Esophagus mucosa (tissue), 1 donor: Measurements from ENCODE around the gene CEP350. TPM values are rescaled to one million over a fixed set of nuclear protein-coding genes. Genes with fewer than 3 reads are reported as not detected.

Experiments
- ATAC-seq: fragments of 200-7000 bp; cut with Tn5 transposase; one replicate; pipeline ENCODE4 v1.9.1; 2020
- total RNA-seq: library from RNA; stranded (reverse); gene quantifications from one replicate; pipeline ENCODE4 v1.2.4, GENCODE V29; 2023
- donor health status: DM: yes; HTN: yes; CAD: no.

CEP350 gene, protein sequence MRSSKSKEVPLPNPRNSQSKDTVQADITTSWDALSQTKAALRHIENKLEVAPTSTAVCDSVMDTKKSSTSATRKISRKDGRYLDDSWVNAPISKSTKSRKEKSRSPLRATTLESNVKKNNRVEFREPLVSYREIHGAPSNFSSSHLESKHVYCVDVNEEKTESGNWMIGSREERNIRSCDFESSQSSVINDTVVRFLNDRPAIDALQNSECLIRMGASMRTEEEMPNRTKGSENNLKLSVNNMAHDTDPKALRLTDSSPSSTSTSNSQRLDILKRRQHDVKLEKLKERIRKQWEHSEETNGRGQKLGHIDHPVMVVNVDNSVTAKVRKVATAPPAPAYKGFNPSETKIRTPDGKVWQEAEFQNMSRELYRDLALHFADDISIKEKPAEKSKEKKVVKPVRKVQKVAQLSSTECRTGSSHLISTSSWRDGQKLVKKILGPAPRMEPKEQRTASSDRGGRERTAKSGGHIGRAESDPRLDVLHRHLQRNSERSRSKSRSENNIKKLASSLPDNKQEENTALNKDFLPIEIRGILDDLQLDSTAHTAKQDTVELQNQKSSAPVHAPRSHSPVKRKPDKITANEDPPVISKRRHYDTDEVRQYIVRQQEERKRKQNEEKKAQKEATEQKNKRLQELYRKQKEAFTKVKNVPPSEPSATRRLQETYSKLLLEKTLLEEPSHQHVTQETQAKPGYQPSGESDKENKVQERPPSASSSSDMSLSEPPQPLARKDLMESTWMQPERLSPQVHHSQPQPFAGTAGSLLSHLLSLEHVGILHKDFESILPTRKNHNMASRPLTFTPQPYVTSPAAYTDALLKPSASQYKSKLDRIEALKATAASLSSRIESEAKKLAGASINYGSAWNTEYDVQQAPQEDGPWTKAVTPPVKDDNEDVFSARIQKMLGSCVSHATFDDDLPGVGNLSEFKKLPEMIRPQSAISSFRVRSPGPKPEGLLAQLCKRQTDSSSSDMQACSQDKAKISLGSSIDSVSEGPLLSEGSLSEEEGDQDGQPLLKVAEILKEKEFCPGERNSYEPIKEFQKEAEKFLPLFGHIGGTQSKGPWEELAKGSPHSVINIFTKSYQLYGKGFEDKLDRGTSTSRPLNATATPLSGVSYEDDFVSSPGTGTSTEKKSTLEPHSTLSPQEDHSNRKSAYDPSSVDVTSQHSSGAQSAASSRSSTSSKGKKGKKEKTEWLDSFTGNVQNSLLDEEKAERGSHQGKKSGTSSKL (N-terminal part only)
- total RNA-seq: 35.1 TPM

DNA sequence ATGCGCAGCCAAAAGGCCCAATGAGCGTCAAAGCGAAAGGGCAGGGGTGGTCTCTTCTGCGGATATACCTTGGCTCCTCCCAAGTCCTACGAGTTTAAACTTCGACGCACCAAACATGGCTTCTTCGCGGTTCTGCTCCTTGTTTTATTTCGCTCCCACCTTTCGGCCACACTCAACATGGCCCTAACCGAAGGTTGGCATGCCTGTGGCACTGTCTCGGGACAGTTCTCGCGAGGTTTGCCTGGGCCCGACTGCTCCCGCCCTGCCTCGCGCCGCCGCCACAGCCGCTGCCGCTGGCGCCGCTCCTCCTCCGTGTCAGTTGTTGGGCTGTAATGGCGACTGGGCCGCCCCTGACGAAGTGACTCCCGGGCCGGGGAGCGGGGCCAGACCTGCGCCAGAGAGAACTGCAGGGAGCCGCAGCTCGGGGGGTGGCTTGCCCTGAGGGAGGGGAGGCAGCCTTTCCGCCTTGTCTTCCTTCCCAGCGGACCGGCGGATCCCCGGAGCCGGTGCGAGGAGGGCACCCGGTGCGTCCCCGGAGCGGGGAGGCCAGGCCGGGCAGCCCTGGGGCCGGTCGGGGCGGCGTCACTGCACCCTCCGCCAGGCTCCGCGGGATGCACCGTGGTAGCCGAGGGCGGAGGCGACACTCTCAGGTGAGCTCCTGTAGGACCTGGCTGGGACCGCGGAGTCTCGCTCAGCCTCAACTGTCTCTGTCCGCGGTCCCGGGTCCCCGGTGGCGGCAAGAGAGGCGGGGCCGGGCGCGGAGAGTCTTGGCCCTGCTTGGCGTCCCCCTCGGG lies at the start of gene CEP350:
Gene CEP350, plus strand, starts transcription at position 318 of the 794 bp plus-strand sequence. CDS start 31,372 bp downstream, outside the sequence.
- ATAC-seq: peak; percentile 99

DNA sequence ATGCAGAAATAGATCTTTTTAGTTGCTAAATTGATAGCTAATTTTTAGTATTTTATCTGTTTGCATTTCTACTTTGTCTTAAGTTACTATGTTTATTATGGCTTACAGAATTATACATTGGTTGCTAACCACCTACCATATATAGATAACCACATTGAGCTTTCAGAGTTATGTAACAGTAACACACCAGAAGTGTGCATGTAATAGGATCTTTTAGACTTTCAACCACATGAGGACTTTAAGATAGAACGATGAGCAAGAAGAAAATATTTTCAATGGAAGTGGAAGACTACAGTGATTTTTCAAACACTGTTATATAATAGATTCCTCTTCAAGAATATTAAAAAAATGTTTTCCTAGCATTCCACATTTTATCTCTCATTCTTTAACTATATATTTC lies 43.7 kb upstream of the CEP350 start:
- no peak for ATAC-seq

DNA sequence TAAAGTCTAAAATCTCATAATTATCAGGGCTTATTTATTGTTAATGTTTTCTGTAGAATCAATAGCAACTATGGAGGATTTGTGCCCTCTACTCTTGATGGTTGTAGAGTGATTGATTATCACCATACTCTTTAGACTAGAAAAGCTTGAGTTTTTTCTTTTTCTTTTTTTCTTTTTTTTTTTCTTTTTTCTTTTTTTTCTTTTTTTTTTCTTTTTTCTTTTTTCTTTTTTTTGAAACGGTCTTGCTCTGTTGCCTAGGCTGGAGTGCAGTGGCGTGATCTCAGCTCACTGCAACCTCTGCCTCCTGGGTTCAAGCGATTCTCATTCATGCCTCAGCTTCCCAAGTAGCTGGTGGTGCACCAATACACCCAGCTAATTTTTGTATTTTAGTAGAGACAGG lies 42.8 kb upstream of the CEP350 start:
- no peak for ATAC-seq

DNA sequence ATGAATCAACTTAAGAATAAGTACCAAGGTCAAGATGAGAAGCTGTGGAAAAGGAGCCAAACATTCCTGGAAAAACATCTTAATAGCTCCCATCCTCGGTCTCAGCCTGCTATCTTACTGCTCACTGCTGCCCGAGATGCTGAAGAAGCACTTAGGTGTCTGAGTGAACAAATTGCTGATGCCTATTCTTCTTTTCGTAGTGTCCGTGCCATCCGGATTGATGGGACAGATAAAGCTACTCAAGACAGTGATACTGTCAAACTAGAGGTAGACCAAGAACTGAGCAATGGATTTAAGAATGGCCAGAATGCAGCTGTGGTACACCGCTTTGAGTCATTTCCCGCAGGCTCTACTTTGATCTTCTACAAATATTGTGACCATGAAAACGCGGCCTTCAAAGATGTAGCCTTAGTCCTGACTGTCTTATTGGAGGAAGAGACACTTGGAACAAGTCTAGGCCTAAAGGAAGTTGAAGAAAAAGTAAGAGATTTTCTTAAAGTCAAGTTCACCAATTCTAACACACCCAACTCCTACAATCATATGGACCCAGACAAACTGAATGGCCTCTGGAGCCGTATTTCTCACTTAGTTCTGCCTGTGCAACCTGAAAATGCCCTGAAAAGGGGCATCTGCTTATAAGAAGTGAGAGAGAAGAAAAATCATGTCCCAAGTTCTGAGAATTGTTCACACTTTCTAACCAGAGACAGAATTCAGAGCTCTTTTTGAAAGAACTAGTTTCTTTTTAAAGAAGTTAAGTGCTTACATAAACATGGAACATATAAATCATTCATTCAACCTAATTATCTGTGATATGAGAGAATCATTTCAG lies 36.8 kb upstream of the CEP350 start:
- no peak for ATAC-seq

DNA sequence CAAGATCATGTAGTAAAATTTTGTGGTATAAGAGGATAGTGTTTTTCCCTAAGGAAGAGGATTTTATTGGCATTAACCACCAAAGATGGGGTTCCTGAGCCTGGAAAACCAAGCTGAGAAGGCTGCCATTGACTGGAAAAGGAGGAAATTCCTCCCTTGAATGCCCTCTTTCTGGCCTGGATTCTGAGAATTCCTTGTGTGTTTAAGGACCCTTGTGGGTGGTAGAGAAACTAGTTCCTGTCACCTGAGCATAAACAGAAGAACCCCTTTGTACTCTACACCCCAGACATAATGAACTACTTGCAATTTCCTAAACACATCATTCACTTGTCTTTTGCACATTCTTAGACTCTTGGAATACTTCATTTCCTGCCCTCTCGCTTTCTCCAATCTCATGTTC lies 33.1 kb upstream of the CEP350 start:
- ATAC-seq: no peak

DNA sequence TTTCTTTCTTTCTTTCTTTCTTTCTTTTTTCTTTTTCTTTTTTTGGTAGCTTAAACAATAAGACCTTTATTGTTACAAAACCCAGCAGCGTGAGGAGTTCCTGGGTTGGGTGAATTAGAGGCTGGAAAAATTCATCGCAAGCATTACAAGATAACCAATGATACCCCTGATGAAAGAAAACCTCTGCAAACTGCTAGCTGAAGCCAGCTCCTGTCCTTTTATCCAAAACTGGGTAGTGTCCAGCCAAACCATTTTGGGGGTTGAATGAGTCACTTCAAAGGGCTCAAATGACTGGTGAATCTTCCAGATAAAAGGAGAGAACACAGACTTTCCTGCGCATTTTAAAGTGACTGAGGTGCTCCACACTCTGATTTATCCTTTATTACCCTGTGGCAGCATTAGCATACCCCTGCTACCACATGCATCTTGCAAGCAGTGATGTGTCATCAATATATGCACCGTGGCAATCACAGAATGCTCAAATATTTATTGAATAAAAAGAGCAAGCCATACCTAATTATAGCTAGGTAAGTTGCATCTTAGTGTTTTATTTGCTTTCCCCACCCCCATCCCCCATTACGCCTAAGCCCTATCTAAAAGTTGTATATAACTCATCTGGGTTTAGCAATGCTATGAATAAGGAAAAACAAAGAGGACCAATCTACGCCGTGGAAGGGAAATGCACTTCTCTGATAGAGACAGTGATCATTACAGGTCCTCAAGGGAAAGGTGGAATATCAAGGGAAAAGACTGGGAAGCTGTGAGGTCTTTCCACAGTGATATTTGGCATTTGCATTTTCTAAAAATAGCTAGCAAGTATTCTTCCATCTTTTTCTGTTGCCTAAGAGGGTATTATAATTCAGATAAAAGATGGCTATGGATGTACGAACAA lies 32.4 kb upstream of the CEP350 start:
- ATAC-seq: no peak

DNA sequence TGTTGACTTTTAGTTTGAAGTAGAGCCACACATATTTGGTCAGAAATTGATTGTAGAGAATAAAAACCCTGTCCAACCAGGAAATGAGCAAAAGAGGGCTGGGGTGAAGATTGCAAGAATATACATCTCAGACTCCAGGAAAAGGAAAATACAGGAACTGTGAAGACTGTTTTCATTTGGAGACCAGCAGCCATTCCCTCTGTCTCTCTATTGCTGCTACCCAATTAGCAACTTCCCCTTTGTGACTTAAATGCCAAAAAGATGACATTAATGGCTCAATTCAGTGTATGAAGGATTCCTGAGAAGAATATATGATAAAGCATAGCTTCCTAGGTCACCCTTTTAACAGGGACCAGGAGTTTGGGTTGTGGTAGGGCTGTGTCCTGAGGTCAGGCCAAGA lies 31.6 kb upstream of the CEP350 start:
- no peak for ATAC-seq

DNA sequence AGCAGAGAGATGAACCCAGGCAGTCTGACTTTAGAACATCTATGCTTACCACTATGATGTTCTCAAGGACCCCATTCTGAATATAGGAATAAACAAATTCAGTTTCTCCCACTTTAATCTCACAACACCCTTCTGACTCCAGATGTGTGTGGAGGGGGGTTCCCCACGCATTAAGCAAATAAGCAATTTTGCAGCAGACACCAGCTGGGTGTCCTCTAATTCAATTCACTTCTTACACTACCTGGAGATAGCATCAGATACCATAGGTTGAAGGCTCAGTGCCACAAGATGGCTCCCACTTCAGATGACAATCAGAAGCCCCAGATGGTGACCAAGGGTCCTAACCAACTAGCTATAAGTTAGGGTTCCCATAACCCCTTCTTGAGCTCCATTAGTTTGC lies 30.3 kb upstream of the CEP350 start:
- no peak for ATAC-seq

DNA sequence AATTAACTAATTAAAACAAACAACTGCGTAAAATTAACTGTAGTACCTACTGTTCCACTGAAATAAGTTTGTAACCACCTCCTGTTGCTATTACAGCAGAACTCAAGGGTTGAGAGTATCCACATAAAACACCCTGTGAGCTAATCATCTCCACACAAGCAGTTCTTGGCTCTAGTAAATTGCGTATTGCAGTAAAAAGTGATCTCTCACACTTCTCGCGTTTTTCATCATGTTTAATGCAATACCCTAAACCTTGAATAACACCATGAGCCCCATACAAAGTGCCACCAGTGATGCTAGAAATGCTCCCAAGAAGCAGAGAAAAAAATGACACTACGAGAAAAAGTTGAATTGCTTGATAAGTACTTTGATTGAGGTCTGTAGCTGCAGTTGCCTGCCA lies 29.3 kb upstream of the CEP350 start:
- no peak for ATAC-seq

DNA sequence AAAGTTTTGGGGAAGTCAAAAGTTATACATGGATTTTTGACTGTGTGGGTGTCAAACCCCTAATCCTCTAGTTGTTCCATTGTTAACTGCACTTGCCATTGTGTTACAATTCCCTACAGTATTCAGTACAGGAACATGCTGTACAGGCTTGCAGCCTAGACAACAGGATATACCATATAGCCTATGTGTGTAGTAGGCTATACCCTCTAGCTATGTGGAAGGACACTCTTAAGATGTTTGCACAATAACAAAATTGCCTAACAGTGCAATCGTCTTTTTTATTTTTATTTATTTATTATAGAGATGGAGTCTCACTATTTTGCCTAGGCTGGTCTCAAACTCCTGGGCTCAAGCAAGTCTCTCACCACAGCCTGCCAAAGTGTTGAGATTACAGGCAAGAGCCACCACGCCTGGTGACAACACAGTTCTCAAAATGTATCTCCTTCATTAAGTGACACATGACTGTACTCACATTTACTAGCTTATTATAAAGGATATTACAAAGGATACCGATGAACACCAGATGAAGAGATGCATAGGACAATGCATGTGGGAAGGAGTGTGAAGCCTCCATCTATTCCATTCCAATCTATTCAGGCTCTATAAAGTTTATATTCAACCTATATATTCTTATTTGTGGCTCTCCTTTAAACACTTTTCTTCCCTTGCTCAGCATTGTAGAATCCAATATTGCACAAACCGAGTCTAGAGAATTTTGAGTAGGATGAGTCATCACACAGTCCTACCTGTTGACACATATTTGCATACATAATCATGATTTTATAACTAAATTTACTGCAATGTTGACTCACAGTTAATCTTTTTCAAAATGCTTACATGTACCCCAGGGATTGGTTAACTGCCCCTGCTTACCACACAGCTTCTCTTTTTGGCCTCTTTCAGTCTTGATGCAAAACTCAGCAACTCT lies 28.4 kb upstream of the CEP350 start:
- ATAC-seq: peak; percentile 85

DNA sequence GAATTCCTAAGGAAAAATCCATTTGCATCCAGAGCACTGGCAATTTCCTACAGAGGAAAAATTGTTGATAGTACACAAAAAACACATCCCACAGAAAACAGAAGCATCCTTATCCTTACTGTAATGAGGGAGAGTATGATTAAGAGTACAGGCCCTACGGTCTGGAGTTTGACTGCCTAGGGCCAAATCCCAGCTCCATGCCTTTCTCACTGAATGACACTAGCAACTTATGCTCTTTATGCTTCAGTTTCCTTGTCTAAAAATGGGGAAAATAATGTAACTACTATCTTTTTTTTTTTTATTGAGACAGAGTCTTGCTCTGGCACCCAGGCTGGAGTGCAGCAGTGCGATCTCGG lies 27.8 kb upstream of the CEP350 start:
- ATAC-seq: no peak

DNA sequence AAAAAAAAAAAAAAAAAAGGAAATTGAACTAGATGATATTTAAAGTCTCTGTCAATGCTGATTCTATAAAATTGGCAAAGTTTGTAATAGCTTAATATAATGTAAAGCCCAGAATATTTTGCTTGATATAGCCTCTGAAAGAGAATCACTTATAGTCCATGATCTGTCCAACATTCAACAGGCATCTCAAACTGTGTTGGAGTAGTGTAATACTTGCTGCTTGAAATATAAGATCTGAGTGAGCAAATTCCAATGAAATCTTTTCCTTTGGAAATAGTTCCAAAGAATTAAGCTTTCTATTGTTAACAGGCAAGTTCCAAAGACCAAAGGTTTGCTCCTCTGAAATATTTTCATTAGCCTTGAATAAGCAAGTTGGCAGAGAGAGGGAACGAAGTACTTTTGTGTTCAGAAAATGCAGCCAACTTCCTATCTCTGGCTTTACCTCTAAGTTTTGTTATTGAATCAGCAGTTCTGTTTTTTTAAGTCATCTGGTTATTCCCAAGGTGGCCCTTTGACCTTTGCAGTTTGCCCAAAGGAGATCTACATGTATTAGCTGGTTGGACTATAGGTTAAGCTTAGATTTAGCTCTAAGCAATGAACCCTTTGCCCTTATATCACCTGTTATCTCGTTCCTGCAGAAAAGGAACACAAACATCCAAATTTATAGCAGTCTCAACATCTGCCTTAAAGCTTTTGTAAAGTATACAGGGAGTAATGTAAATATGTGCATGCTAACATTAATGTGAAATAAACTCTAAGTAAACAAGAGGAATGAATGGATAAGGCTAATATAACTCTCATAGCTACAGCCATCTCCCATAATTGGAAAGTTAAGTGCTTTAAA lies 24.4 kb upstream of the CEP350 start:
- ATAC-seq: no peak

DNA sequence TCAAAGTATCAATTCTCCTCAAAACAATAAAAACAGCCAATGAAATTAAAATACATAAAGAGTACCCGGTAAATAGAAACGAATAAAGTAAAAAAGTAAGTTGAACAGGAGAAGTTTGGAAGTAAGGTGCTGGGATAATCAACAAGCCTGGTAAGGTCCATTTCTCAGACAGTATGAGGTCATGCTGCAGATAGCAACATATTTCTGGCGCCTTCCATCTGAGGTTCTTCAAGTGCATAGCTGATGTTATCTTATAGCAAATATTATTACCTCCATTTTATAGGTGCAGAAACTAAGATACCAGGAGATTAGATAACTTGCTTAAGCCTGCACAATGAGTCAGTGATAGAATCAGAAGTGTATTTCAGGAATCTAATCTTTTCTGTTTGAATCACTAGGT lies 23.7 kb upstream of the CEP350 start:
- ATAC-seq: no peak

DNA sequence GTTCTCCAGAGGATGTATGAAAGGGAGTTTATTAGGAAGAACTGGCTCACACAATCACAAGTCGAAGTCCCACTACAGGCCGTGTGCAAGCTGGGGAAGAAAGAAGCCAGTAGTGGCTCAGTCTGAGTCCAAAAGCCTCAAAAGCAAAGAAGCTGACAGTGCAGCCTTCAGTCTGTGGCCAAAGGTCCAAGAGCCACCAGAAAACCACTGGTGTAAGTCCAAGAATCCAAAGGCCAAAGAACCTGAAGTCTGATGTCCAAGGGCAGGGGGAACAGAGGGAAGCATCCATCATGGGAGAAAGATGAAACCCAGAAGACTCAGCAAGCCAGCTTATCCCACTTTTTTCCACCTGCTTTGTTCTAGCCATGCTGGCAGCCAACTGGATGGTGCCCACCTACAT lies 21.4 kb upstream of the CEP350 start:
- ATAC-seq: no peak

DNA sequence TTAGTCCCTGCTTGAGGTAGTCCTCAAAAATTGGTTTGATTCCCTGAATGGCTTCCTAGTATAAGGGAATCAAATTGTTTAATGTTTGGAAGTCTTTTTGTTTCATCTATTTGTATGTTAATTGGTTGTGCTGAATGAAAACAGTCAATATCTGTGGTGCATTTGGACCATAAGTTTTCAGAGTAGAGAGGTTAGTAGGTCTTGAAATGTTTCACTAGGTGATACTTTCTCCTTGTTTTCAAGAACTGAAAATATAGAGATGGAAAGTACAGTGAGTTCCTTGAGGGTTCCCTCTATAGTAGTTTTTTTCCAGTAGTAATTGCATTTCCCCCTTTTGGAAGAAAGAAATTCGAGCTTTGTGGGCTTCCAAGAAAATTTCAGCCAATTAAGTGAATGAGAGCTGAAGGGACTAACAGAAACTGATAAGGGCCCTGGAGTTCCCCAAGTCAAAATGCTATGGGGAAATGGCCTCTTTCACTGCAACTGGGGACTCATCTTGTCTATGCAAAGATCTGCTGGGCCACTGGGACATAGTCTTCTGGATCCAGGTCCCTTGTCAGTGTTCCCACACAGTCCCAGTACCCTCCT lies 18.6 kb upstream of the CEP350 start:
- ATAC-seq: no peak

DNA sequence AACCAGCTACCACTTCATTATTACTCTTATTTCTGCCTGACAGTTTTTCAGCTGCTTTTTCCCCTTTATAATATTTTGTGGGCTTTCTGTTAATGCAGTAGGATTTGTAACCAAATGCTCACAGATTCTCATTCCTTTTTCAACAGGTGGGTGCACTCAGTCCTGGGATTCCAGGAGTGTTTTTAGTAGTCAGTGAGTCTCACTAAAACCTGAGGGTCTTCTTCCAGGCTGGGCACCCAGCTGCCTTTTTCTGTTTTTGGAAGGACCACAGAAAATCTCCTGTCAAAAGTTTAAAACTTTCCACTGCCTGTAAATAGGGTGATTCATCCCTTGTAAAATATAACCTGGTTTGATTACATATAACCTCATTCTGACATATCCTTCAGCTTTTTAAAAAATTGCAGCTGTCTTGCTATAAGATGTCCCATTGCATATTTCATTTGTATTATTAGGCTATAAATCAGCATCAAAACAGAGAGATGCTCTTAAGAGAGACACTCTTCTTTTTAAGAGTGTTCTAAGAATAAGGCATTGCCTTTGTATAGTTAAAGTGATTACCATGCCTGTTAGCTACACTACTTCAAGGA lies 16.8 kb upstream of the CEP350 start:
- no peak for ATAC-seq

DNA sequence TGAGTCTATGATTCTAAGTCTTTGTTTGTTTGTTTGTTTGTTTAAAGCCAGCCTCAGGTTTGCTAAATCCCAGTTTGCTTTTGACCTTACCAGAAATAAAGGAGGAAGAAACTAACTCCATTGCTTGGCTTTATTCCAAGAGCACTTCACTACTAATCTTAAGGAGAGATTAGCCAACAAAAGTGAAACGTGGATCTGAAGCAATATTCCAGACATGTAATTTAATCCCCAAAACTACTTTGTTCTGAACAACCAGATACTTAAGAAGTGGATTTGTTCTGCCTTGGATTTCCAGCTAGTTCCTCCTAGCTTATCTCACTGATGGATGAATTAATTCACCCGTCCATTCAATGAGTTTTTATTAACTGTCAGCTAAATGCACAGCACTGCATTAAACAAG lies 15.9 kb upstream of the CEP350 start:
- ATAC-seq: no peak
